Stimulated activated CD8-positive, alpha-beta memory T cell treated with anti-CD3 and anti-CD28 coated beads, Interleukin-15, amount 100 ng/mL, for 1 hour (primary cell): Measurements from ENCODE around the gene RNF157.
"Not testable (repeated sequence)": the region's sequence is repeated elsewhere in the genome, so short reads cannot be mapped to it uniquely, and the experiment has no call there.

ENCODE experiments used
- DNase-seq: peaks from one replicate; pipeline ENCODE4 v3.0.0-alpha.2; 2020; ENCODE audit warnings: low read depth

Gene RNF157

GRCh38 chr17:76189247-76189646, 51.0 kb downstream of the RNF157 start:
- no peak for DNase-seq

GRCh38 chr17:76188213-76189016, 51.9 kb downstream of the RNF157 start:
- no peak for DNase-seq

GRCh38 chr17:76186774-76187173, 53.5 kb downstream of the RNF157 start:
- DNase-seq: not testable (repeated sequence)

- DNase-seq: no peak
These were observed 56.0 kb downstream of the RNF157 start for GRCh38 chr17:76184290-76184689.

- DNase-seq: peak; percentile 94
These were observed 58.1 kb downstream of the RNF157 start for GRCh38 chr17:76182016-76182764.

GRCh38 chr17:76179496-76180467, 60.5 kb downstream of the RNF157 start:
- no peak for DNase-seq

GRCh38 chr17:76178124-76178523, 62.2 kb downstream of the RNF157 start:
- no peak for DNase-seq

- no peak for DNase-seq
These were observed 63.4 kb downstream of the RNF157 start for GRCh38 chr17:76176701-76177574.

- DNase-seq: no peak
These were observed 66.3 kb downstream of the RNF157 start for GRCh38 chr17:76174037-76174436.

GRCh38 chr17:76173474-76173873, 66.8 kb downstream of the RNF157 start:
- DNase-seq: no peak

- DNase-seq: no peak
These were observed 68.6 kb downstream of the RNF157 start for GRCh38 chr17:76171706-76172105.

GRCh38 chr17:76170114-76170513, 70.2 kb downstream of the RNF157 start:
- no peak for DNase-seq

GRCh38 chr17:76166906-76167305, 73.4 kb downstream of the RNF157 start:
- no peak for DNase-seq

- DNase-seq: no peak
These were observed 74.1 kb downstream of the RNF157 start for GRCh38 chr17:76166168-76166567.

- DNase-seq: no peak
These were observed 76.0 kb downstream of the RNF157 start for GRCh38 chr17:76164331-76164730.

- DNase-seq: no peak
These were observed 76.4 kb downstream of the RNF157 start for GRCh38 chr17:76163919-76164318.

GRCh38 chr17:76161619-76162266, 78.5 kb downstream of the RNF157 start:
- DNase-seq: no peak

- DNase-seq: no peak
These were observed 79.3 kb downstream of the RNF157 start for GRCh38 chr17:76160896-76161528.

GRCh38 chr17:76159157-76159556, 81.1 kb downstream of the RNF157 start:
- no peak for DNase-seq

GRCh38 chr17:76157759-76158158, 82.5 kb downstream of the RNF157 start:
- DNase-seq: no peak
